GM10266 (cell line): Measurements from ENCODE around the gene PPP3CA.

Experiments
- DNase-seq: peaks from one replicate; pipeline ENCODE4 v3.0.0; 2012; ENCODE audit errors: extremely low spot score
- TF ChIP-seq, protein P1 (sequence below): IDR thresholded peaks from 2 replicates; pipeline ENCODE4 v1.5.1; 2012; ENCODE audit warnings: mild to moderate bottlenecking, low read depth; ENCODE audit not compliant: control insufficient read depth, insufficient read depth; ENCODE audit errors: missing control alignments

PPP3CA gene

DNA sequence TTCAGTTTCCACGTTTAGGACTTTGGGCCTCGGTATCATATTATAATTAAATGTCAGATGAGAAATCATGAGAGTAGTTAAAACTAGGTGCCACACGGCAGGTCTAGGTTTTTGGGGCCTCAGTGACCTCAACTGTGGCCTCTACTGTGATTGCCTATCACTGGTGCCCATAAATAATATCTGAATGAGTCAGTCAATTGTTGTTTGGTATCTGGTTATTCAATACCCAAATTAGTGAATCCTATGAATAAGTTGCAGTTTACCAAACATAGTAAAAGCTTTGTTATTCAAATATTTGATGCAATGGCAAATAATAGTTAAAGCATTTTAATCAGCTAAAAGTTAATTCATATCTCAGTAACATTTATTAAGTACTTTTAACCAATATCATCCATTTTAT, 188.8 kb downstream of the PPP3CA start:
- TF ChIP-seq, protein P1, sequence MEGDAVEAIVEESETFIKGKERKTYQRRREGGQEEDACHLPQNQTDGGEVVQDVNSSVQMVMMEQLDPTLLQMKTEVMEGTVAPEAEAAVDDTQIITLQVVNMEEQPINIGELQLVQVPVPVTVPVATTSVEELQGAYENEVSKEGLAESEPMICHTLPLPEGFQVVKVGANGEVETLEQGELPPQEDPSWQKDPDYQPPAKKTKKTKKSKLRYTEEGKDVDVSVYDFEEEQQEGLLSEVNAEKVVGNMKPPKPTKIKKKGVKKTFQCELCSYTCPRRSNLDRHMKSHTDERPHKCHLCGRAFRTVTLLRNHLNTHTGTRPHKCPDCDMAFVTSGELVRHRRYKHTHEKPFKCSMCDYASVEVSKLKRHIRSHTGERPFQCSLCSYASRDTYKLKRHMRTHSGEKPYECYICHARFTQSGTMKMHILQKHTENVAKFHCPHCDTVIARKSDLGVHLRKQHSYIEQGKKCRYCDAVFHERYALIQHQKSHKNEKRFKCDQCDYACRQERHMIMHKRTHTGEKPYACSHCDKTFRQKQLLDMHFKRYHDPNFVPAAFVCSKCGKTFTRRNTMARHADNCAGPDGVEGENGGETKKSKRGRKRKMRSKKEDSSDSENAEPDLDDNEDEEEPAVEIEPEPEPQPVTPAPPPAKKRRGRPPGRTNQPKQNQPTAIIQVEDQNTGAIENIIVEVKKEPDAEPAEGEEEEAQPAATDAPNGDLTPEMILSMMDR, result no peak
- DNase-seq, result no peak

DNA sequence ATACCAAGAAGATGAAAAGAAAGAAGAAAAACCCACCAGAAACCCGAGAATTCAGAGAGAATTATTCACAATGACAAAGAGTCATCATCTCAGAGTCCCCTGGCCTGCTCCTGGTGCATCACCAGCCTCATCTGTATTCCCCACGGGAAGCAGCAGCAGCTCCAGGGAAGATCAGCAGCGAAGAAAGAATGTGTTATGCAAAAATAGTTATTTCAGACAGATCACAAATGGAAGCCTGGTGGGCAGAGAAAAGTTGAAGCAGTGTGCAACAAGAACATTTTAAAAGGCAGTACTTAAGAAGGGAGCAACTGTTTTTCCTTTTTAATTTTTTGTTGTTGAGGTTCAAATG, 189.2 kb downstream of the PPP3CA start:
- TF ChIP-seq, protein P1, result no peak
- DNase-seq, result no peak

DNA sequence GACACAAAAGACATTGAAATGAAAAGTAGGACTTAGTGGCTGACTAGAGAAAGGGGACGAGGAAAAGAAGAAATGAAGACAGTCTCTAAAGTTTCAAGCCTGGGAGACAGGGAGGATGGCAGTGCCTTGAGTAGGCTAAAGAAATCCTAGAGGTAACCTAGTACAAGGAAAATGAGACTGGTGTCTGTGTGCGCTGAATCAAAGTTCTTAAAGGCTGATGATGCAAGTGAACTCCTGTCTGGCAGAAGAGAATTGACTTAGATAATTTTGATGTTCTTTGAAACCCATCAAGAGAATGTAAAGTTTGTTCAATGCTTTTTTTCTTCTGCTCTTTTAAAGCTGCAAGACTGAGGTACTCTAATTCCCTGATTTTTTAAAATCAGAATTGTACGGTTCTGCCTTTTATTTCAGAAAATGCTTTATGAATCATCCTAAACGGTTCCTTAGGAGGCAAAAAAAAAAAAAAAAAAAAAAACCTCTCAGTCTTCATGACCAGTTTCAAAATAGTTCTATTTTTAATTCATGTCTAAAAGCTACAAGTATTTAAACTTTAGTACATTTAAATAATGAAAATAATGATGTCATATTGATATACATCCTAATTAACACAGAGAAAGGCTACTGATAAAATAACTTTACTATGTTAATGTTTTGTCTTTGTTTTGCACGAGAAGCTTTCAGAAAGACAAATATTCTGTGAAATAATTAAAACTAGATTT, 189.8 kb downstream of the PPP3CA start:
- TF ChIP-seq, protein P1, result no peak
- DNase-seq, result no peak

DNA sequence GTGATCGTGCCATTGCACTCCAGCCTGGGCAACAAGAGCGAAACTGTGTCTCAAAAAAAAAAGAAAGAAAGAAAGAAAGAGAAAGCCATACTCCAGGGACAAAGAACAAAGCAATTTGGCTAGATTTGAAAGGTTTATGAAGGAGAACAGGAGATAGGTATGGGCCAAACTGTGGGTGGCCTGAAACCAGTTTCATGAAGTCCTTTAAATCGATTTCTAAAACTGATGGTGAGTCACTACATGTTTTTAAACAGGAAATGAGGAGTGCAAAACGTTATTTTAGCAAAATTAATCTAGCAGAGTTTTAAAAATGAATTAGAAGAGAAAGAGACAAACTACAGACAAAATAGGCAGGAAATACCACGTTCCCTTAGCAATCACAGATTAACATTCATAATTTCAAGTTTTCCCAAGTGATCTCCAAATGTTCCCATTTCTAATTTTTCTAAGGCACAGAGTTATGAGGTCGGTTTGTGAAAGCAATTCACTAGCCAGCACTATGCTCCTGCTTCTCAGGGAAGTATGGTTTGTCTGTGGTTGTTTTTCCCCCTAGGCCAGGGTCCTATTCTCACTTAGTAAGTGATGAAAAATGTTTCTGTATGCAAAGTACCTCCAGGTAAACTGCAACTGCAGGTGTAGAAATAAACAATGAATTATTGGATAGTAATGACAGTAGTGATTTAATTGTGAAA, 190.6 kb downstream of the PPP3CA start:
- TF ChIP-seq, protein P1, result no peak
- DNase-seq, result no peak

DNA sequence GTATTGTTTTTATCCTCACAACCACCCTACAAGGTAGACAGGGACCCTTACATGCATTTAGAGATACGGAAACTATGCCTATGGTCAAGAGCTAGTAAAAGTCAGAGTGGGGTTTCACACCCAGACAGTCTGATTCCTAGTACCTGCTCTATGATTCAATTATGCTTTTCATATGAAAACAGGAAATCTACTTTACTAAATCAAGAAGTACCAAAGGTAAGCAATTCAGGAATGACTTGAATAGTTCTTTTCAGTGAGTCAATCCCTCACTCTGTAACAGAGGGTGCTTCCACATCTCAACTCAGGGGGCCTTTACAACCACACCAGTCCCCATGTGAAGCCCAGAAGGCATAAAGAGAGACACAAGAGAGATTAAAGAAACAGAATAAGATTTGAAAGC, 191.4 kb downstream of the PPP3CA start:
- no peak for DNase-seq
- TF ChIP-seq, protein P1, result no peak

DNA sequence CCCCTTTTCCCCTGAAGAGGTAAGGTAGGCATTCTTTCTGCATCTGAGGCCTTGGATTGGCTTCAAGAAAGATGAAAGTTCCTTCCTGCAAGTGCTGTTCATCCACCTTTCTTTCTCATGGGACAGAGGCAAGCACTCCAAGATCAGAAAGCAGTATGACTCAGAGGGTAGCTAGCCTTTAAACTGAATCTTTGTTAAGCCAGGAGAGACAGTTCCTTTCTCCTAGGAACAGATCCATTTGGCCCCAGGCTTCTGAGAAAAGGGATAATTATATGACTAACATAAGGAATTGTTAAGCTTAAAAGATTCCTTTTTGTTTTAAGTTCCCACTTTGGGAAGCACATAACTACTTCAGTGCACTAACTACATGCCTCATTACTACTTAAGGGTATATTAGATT, 192.0 kb downstream of the PPP3CA start:
- DNase-seq, result no peak

More for the DNA sequence above, 192.0 kb downstream of the PPP3CA start:
- TF ChIP-seq, protein P1, result no peak
